OCI-LY7 (cell line): ENCODE results near the gene CRIM1.

Source experiments
- CTCF ChIP-seq: fragments of 200-600 bp; sonication (generic); conservative IDR thresholded peaks from 2 replicates; pipeline ENCODE4 v1.5.1; 2014; ENCODE audit warnings: mild to moderate bottlenecking, antibody characterized with exemption, low read length, moderate library complexity, mixed read lengths
- EZH2phosphoT487 ChIP-seq: fragments of 200-600 bp; sonication (generic); IDR thresholded peaks from 2 replicates; pipeline ENCODE4 v1.6.1; 2018; ENCODE audit warnings: low read depth, borderline replicate concordance, mild to moderate bottlenecking, mixed run types, antibody characterized with exemption, low read length, moderate library complexity, mixed read lengths

GRCh38 chr2:36554531-36554930 lies 199.0 kb downstream of the CRIM1 start:
- TF ChIP-seq CTCF (no peak), EZH2phosphoT487 (no peak)
